Smooth muscle cell (in vitro differentiated cells): ENCODE results near the gene GIT2. TPM values are rescaled to one million over a fixed set of nuclear protein-coding genes. Genes with fewer than 3 reads are reported as not detected.
"Not testable (repeated sequence)": the region's sequence is repeated elsewhere in the genome, so short reads cannot be mapped to it uniquely, and the experiment has no call there.

Experiments
- DNase-seq: peaks from one replicate; lab custom pipeline; 2025; ENCODE audit not compliant: unreplicated experiment; lab: John Stamatoyannopoulos, UW
- H2AFZ ChIP-seq: fragments of 200-600 bp; sonication (generic); 2 replicates; pipeline ENCODE4 v1.6.0; 2016; ENCODE audit warnings: antibody characterized with exemption, low read depth, mild to moderate bottlenecking
- H3F3A ChIP-seq: fragments of 200-600 bp; sonication (generic); 2 replicates; pipeline ENCODE4 v1.6.0; 2017; ENCODE audit warnings: antibody characterized with exemption, low read depth
- H3K27ac ChIP-seq: fragments of 200-600 bp; sonication (generic); 2 replicates; pipeline ENCODE4 v1.5.1; 2016; ENCODE audit warnings: low read depth, mild to moderate bottlenecking
- H3K27me3 ChIP-seq: fragments of 200-600 bp; sonication (generic); 2 replicates; pipeline ENCODE4 v1.6.1; 2016; ENCODE audit warnings: low read depth, mild to moderate bottlenecking
- H3K36me3 ChIP-seq: fragments of 200-600 bp; sonication (generic); 2 replicates; pipeline ENCODE4 v1.5.1; 2016; ENCODE audit warnings: low read depth
- H3K4me1 ChIP-seq: fragments of 200-600 bp; sonication (generic); 2 replicates; pipeline ENCODE4 v1.5.1; 2016; ENCODE audit warnings: low read depth
- H3K4me2 ChIP-seq: fragments of 200-600 bp; sonication (generic); 2 replicates; pipeline ENCODE4 v1.6.0; 2016; ENCODE audit warnings: mild to moderate bottlenecking
- H3K4me3 ChIP-seq: fragments of 200-600 bp; sonication (generic); 2 replicates; pipeline ENCODE4 v1.5.1; 2016; ENCODE audit warnings: mild to moderate bottlenecking
- H3K79me2 ChIP-seq: fragments of 200-600 bp; sonication (generic); 2 replicates; pipeline ENCODE4 v1.6.0; 2016; ENCODE audit warnings: low read depth, mild to moderate bottlenecking
- H3K9ac ChIP-seq: fragments of 200-600 bp; sonication (generic); 2 replicates; pipeline ENCODE4 v1.6.0; 2016; ENCODE audit warnings: low read depth
- H3K9me3 ChIP-seq: fragments of 200-600 bp; sonication (generic); replicated peaks from 2 replicates; pipeline ENCODE4 v1.5.1; 2016; ENCODE audit warnings: low read depth
- H4K20me1 ChIP-seq: fragments of 200-600 bp; sonication (generic); 2 replicates; pipeline ENCODE4 v1.6.0; 2016; ENCODE audit warnings: low read depth
- CTCF ChIP-seq: fragments of 200-600 bp; sonication (generic); IDR thresholded peaks from 2 replicates; pipeline ENCODE4 v1.5.1; 2017; ENCODE audit warnings: borderline replicate concordance, mild to moderate bottlenecking, antibody characterized with exemption; ENCODE audit not compliant: insufficient read depth, poor library complexity, severe bottlenecking
- WGBS: methylation state at CpG from one replicate; pipeline ENCODE4 v1.1.7; 2016; ENCODE audit warnings: low lambda C conversion rate; 5-methylcytosine and 5-hydroxymethylcytosine counted together
- polyA plus RNA-seq: library from polyadenylated mRNA; unstranded; fragments of >200 nt; fragmentation: Nextera tagmentation; extraction: Ambion mirVana; gene quantifications from 2 replicates; pipeline ENCODE4 v1.2.1, GENCODE V29; 2016
- total RNA-seq: library from RNA; depleted of rRNA; stranded (reverse); fragments of >200 nt; gene quantifications from 2 replicates; pipeline ENCODE4 v1.2.3, GENCODE V29; 2014

The GIT2 gene
- total and polyA plus RNA-seq, 2 experiments from 2014 or later = 20.3 to 27.3 TPM

- H3K27me3 ChIP-seq = no peaks in the 10 kb centered on the region
- H3K9me3 ChIP-seq = no peaks in the 10 kb centered on the region
- H4K20me1 ChIP-seq = peaks cover 19% of the 10 kb centered on the region
- H3F3A ChIP-seq = no peaks in the 10 kb centered on the region
- no peaks in the 10 kb centered on the region for H3K4me1 ChIP-seq
- H2AFZ ChIP-seq = no peak overlapping the region
- H3K79me2 ChIP-seq = peaks cover 9% of the 10 kb centered on the region
- no peak overlapping the region for H3K4me3 ChIP-seq
- H3K27ac ChIP-seq = no peak overlapping the region
- no peak overlapping the region for H3K4me2 ChIP-seq
- H3K36me3 ChIP-seq = peaks cover 17% of the 10 kb centered on the region
- H3K9ac ChIP-seq = no peak overlapping the region
- no peak for TF ChIP-seq CTCF
- 94% methylated on average over 4 of the region's 4 CpGs for WGBS
- DNase-seq = no peak
These were observed 16.5 kb upstream of the GIT2 start for GRCh38 chr12:110012659-110013058.

GRCh38 chr12:110012137-110012536 lies 16.0 kb upstream of the GIT2 start:
- WGBS = 84% methylated on average over 6 of the region's 6 CpGs
- no peak for DNase-seq

GRCh38 chr12:110010853-110011723 lies 14.9 kb upstream of the GIT2 start:
- no peaks in the 10 kb centered on the region for H3K4me1 ChIP-seq
- peaks cover 16% of the 10 kb centered on the region for H3K79me2 ChIP-seq
- H4K20me1 ChIP-seq = peaks cover 21% of the 10 kb centered on the region
- WGBS = 94% methylated on average over 13 of the region's 13 CpGs
- no peak overlapping the region for H2AFZ ChIP-seq
- peaks cover 10% of the 10 kb centered on the region for H3K36me3 ChIP-seq
- no peak overlapping the region for H3K27ac ChIP-seq
- no peaks in the 10 kb centered on the region for H3K9me3 ChIP-seq
- H3K27me3 ChIP-seq = no peaks in the 10 kb centered on the region
- no peak for TF ChIP-seq CTCF
- H3K4me3 ChIP-seq = no peak overlapping the region
- H3F3A ChIP-seq = no peaks in the 10 kb centered on the region
- no peak overlapping the region for H3K4me2 ChIP-seq
- no peak overlapping the region for H3K9ac ChIP-seq
- DNase-seq = no peak

More at GRCh38 chr12:110012137-110012536, 16.0 kb upstream of the GIT2 start:
- H3K9ac ChIP-seq = no peak overlapping the region
- peaks cover 14% of the 10 kb centered on the region for H3K36me3 ChIP-seq
- H3K4me1 ChIP-seq = no peaks in the 10 kb centered on the region
- peaks cover 9% of the 10 kb centered on the region for H3K79me2 ChIP-seq
- H3K9me3 ChIP-seq = no peaks in the 10 kb centered on the region
- no peaks in the 10 kb centered on the region for H3F3A ChIP-seq
- H2AFZ ChIP-seq = no peak overlapping the region
- H3K4me3 ChIP-seq = no peak overlapping the region
- H3K27ac ChIP-seq = no peak overlapping the region
- no peaks in the 10 kb centered on the region for H3K27me3 ChIP-seq
- H3K4me2 ChIP-seq = no peak overlapping the region
- peaks cover 21% of the 10 kb centered on the region for H4K20me1 ChIP-seq
- no peak for TF ChIP-seq CTCF

GRCh38 chr12:110008681-110009398 lies 12.7 kb upstream of the GIT2 start:
- WGBS = 96% methylated on average over 15 of the region's 15 CpGs
- H3K4me3 ChIP-seq, H3K4me1 ChIP-seq, H3K9ac ChIP-seq, H2AFZ ChIP-seq, DNase-seq, H3K27ac ChIP-seq, H3K9me3 ChIP-seq, H3K4me2 ChIP-seq, H3F3A ChIP-seq, H3K27me3 ChIP-seq, H3K36me3 ChIP-seq: not testable (repeated sequence)
- Histone ChIP-seq H3K79me2 (peaks cover 16% of the 10 kb centered on the region), H4K20me1 (peaks cover 25% of the 10 kb centered on the region)
